Right renal cortex interstitium (tissue), 3 donors: ENCODE results near the gene SWAP70. TPM values are rescaled to one million over a fixed set of nuclear protein-coding genes. Genes with fewer than 3 reads are reported as not detected.
"Not testable (repeated sequence)": the region's sequence is repeated elsewhere in the genome, so short reads cannot be mapped to it uniquely, and the experiment has no call there.

Experiments
- DNase-seq, 3 donors: peaks; one replicate each; pipeline ENCODE4 v3.0.0-alpha.2; 2013; ENCODE audit warnings: low read depth in 3 of 3, low spot score in 2 of 3
- polyA plus RNA-seq, 3 donors: library from polyadenylated mRNA; unstranded; fragments of 120-200 nt; gene quantifications; one replicate each; pipeline ENCODE4 v1.2.1, GENCODE V29; 2013; ENCODE audit not compliant: insufficient read length in 3 of 3

Gene SWAP70
- polyA plus RNA-seq = 10 to 100 TPM; 27.5 to 29.0 (median 28.3) TPM

DNA sequence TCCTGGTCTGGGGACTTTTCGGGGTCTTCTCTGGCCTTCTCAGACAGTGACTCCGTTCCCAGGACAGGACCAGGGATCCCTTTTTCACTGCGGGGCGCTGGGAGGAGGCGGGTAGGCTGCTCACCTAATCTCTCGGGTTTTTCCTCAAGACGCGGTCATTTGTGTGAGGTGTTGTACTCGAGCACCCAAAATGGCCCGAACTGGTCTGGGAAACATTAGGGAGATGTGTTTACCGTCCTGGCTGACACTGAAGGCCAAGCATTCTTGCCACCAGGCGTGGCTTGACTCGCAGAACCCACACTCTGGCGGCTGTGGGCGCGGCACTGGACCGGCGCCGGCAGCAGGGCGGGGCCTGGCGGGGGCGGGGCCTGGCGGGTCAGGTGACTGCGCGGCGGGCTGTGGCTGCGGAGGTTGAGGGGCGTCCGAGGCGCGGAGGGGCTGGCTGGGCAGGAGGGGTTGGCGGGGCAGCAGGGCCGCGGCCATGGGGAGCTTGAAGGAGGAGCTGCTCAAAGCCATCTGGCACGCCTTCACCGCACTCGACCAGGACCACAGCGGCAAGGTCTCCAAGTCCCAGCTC lies at the start of gene SWAP70:
SWAP70 (plus strand) TSS at position 379 of the 577 bp plus-strand sequence; CDS start at position 482, 103 bp downstream.
- DNase-seq = peak in 2 of 3 donors; percentile 52 to 68

DNA sequence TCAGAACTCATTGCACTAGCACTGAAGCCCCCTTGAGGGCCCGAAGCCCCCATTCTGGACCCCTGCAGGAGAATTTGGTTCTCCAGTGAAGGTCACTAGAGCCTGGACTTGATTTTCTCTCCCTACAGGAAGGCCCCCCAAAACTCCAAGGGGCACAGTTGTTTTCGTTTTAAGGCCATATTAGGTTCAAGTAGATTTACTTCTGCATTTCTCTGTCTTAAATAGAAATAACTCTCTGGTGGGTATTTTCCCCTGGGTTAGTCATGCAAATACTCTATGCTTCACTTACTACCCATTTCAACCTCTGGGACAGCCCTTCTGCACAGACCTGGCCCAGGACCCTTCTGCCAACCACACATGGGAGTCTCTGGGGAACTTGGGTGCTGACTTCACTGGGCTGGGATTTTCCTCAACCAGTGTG lies 48.8 kb upstream of the SWAP70 start:
- DNase-seq = no peak

DNA sequence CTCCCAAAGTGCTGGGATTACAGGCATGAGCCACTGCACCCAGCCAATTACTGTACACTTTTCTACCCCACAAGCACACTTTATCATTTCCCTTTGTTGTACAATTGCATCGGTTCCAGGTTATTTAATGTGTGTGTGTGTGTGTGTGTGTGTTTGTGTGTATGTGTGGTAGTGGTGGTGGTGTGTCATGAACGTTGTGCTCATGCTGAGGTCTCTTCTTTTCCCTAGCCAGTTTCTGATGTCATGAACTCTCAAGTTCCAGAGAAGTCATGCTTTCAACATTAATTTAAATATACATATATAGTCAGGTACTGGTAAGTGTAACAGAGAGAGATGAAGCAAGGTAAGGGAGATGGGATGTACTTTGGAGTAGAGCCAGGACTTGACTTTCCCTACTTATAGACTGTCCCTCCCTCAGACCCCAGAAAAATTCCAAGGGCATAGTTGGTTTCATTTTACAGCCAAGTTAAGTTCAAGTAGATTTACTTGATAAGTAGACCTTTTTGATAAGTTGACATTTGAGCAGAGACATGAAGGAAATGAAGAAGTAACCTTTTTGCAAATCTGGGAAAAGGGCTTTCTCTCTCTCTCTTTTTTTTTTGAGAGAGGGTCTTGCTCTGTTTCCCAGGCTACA lies 47.7 kb upstream of the SWAP70 start:
- DNase-seq = no peak

DNA sequence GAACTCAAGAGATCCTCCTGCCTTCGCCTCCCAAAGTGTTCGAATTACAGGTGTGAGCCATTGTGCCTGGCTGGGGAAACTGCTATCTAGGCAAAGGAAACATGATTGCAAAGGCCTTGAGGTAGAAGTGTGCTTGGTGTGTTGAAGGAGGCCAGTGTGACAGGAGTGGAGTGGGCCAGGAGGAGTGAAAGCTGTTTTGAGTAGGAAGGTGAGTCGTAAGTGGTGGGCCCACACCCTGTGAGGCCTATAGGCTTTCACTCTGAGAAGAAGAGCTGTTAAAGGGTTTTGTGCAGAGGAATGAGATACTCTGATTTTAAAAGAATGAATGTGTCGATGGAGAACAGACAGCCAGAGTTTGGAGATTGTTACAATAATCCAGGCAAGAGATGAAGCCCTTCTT lies 47.0 kb upstream of the SWAP70 start:
- DNase-seq = no peak

DNA sequence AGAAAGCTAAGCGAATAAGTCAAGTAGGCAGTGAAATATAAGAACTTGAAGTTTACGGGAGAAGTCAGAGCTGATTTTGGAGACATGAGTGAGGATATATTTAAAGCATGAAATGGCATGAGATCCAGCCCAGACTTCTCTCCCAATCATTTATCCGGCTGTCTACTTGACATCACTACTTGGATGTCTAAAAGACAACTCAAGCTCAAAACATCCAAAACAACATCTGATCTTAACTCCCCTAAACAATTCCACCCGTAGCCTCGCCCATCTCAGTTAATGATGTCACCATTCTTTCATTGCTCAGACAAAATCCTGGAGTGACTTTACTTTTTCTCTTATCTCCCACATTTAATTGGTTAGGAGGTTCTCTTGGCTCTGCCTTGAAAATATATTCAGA lies 45.9 kb upstream of the SWAP70 start:
- DNase-seq = no peak

DNA sequence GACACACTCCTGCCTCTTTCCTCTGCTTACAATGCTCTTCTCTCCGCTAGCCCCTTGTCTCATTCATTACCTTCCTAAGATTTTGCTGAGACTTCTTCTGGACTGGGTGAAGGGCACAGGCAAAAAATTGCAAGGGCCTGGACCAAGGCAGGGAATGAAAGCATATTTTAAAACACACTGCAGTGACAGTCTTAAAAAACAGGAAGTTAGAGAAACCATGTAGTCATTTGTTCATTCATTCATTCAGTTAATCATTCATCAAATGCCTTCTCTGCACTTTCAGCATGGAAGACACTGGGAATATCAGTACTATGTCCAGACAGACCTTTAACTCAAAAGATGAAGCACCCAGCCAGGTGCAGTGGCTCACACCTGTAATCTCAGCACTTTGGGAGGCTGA lies 44.9 kb upstream of the SWAP70 start:
- no peak for DNase-seq

DNA sequence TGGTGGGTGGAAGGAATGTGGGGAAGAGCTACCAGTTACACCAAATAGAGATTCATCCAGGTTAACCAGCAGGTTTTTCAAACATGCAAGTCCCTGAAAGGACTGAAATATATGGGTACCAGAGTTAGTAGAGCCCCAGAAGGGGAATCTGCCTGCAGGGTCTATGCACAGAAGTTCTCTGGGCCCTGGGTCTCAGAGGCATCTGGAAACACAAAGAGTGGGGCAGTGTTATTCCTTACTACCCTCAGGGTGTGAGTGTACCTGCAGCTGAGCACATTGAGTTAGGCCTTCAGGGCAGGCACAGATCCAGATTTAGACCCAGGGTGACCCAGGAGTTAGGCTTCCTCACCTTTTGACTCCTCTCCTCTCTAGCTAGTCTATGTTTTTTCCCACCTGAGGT lies 43.9 kb upstream of the SWAP70 start:
- DNase-seq = no peak

DNA sequence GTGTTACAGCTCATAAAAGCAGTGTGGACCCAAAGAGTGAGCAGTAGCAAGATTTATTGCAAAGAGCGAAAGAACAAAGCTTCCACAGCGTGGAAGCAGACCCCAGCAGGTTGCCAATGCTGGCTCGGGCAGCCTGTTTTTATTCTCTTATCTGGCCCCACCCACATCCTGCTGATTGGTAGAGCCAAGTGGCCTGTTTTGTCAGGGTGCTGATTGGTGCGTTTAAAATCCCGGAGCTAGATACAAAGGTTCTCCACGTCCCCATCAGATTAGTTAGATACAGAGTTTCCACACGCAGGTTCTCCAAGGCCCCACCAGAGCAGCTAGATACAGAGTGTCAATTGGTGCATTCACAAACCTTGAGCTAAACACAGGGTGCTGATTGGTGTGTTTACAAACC lies 41.5 kb upstream of the SWAP70 start:
- not testable (repeated sequence) for DNase-seq

DNA sequence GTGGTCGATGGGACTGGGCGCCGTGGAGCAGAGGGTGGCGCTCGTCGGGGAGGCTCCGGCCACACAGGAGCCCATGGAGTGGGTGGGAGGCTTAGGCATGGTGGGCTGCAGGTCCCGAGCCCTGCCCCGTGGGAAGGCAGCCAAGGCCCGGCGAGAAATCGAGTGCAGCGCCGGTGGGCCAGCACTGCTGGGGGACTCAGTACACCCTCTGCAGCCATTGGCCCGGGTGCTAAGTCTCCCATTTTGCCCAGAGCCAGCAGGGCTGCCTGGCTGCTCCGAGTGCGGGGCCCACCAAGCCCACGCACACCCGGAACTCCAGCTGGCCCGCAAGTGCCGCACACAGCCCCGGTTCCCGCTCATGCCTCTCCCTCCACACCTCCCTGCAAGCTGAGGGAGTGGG lies 40.8 kb upstream of the SWAP70 start:
- not testable (repeated sequence) for DNase-seq

DNA sequence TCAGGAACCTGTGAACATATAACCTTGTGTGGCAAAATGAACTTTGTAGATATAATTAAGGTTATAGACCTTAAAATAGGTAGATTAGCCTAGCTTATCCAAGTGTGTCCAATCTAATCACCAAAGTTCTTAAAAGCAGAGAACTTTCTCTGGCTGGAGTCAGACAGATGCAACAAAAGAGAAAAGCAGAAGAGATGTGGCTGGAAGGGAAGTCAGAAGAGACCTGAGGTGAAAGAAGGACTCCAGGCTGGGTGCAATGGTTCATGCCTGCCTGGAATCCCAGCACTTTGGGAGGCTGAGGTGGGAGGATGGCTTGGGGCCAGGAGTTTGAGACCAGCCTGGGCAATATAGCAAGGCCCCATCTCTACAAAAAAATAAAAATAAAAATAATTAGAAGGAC lies 39.4 kb upstream of the SWAP70 start:
- no peak for DNase-seq

DNA sequence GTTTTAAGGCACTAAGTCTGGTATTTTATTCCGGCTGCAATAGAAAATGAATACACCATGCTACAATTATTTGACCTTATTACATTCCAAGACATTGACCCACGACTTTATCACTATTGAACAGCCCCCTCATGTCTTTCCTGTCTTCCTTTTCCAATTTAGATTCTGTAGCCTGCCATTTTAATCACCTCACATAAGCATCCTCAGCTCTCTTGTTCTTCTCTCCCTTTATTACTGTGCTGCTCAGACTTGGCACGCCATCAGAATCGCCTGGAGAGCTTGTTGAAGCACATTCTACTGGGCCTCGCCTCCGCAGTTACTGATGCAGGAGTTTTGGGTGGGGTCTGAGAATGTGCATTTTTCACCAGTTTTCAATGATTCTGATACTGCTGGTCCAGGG lies 38.7 kb upstream of the SWAP70 start:
- no peak for DNase-seq

DNA sequence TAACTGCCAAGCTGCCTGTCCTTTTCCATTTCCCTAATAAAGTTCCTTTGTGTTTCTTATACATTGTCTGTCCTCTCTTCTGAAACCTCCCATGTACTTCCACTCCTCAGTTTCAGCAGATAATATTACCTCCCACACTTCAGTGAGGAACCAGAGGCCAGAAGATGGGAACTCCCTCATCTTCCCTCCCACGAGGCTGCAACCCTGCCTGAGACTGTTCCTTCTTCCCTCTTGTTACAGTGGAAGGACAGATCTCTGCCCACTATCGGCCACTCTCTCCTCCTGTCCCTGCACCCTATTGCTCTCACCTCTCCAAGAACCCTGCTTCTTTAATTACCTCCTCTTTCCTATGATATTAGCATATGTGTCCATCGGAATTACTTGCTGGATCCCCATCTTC lies 38.1 kb upstream of the SWAP70 start:
- DNase-seq = no peak

DNA sequence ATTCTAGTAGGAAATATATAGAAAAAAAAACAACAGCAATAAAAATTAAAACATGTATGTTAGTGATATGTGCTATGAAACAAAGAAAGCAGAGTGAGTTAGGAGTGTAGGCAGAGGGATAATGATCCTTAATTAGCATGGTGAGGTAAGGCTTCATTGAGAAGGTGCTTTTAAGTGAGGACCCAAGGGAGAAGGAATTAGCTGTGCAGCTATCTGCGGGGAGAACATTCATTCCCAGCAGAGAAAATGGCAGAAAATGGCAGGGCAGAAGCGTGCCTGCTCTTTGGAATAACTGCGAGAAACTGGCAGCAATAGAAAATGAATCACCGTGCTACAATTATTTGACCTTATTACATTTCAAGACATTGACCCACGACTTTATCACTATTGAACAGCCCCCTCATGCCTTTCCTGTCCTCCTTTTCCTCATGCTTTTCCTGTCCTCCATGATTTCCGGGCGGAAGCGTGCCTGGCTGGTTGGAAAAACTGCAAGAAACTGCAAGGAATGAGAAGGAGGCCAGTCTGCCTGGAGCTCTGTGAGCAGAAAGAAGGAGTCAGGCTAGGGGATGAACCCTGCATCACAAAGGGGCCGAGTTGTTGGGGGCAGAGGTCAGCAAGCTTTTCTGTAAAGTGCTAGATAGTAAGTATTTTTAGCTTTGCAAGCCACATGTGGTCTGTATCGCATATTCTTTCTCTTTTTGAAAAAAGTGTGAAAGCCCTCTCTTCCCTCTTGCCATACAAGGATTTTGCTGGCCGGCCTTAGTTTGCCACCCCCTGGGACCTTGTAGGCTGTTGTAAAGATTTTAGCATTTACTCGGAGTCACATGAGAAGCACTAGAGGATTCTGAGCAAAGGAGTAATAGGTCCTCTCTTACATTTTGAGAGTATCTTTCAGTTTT lies 37.1 kb upstream of the SWAP70 start:
- no peak for DNase-seq

DNA sequence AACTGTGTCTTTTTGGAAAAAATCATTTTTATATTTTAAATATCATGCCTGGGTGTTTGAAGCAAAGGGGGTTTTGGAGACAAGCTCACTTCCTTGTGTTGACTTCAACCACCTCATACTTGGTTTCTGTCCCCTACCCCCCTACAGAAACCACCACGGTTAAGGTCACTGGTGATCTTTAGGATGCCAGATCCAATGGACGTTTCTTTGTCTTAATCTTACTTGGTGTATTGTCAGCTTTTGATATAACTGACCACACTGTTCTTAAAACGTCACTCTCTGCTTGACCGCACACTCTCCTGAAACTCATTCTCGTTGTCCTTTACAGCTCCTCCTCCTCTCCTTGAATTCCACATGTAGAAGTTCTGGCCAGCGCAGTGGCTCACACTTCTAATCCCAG lies 34.8 kb upstream of the SWAP70 start:
- no peak for DNase-seq

DNA sequence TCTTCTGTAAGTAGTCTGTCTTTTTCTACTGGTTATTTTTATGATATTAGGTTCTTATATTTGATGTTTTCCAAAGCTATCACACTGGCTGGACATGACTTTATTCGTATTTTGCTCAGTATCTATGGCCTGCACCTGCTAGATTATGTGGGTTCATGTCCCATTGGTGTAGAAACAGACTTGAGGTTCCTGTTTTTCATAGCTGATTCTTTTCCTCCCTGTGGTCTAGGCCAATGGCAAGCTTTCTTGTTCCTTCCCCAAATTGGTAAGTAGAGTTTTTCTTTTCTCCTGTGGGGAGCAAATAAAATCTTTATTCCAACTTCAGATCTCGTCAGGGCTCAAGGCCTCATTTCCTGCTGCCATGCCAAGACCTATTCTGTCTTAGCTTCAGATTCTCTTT lies 30.2 kb upstream of the SWAP70 start:
- no peak for DNase-seq

DNA sequence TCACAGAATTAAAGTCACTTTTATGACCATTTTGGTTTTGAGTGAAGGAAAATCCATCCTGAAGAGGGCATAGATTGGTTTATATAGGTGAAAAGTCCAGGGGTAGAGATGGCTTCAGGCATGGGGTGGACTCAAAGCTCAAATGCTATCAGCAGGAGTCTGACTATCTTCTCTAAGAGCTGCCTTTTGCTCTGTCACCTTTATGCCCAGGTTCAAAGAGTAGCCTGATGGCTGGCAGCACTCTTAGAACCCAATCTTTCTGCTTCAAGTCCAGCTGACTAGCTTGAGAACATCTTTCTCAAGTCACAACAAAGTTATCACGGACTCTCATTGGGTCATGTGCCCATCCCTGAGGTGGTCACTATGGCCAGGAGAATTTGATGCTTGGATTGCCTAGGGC lies 27.2 kb upstream of the SWAP70 start:
- no peak for DNase-seq

DNA sequence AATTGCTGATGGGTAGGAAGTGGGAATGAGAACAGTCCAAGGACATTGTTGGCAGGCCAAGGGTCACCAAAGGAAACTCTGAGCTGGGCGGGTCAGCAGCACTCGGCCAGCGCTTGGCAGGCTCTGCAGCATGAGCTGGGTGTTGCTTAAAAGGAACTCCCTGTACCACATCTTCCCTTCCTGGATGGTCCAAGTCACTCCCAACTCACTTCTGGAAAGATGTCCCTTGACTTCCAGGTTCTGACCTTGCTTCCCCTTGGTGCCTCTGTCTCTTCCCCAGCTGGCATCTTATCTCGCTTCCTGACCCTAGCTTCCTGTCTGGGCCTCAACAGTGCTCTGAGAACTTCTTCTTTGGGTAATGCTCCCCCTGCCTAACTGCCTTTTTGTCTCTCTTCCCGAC lies 24.8 kb upstream of the SWAP70 start:
- no peak for DNase-seq

DNA sequence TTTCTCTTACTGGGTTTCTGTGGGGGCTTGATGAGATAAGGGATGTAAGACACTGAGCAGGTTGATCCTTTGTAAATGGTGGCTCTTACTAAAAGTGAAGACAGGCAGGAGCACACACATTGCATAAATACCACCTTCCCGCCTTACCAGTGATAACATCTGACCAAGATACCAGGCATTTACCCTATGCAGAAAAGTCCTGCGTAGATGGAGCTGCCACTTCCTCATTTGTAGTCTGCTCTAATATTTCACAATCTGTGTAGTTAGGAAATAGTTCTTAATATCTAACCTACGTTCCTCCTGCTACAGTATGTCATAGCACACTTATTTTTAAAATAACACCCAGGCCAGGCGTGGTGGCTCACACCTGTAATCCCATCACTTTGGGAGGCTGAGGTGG lies 23.9 kb upstream of the SWAP70 start:
- DNase-seq = no peak

DNA sequence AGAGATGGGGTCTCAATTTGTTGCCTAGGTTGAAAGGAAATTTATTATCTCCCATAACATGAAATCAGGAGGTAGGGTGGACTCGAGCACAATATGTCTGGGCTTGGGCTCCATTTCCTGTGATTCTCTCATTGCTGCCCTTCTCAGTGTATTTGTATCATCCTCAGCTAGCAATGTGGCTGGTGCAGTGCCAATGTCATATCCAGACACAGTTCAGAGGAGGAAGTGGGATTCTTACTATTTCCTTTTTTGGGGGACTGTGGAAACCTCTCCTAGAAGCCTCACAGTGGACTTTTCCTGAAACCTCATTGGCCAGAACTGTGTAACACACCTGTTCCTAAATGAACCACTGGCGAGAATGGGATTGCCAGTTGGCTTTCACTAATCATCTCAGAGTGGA lies 21.0 kb upstream of the SWAP70 start:
- DNase-seq = no peak

DNA sequence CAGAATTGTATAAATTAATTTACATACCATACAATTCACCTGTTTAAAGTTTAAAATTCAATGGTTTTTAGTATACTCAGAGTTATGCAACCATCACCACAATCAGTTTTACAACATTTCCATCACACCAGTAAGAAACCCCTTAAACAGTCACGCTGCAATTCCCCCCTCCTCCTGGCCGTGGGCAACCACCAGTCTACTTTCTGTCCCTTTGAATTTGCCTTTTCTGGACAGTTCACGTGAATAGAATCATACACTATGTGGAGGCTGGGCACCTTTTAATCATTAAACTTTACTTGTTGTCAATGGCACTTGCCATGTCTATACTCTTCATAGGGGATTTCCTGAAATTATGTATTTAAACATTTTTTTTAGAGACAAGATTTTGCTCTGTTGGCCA lies 20.1 kb upstream of the SWAP70 start:
- no peak for DNase-seq

DNA sequence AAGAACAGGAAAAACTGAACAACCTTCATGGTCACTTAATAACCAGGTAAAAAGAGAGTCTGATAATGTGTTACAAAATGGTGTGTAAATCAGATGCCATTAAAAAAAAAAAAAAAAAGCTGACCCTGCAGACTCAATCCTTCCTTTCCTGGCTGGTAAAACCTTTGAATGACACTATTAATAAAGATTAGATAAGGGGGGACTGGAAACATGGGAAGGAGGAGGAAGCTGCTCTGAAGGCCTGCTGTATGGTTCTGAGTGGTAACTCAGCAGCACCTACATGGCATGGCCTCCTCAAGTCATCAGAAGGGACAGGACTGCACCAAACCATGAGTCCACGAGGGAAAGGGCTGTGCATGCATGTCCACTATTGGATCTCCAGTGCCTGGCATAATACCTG lies 18.0 kb upstream of the SWAP70 start:
- DNase-seq = no peak

DNA sequence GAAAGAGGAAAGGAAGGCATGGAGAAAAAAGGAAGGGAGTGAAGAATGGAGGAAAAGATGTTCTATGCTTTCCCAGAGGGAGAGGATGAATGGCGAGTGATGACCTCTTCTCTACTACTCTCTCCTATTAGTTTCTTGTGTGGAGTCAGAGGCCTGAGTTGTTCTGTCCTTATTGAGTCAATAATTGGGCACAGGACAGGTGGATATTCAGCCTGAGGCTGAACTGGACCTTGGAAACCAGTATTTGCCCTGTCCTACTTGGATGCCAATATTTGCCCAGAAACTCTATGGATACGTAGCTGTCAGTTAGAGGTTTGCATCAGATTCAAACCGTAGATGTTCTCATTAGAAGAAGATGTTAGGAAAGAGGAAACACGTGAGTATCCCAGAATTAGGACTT lies 17.6 kb upstream of the SWAP70 start:
- DNase-seq = no peak
